ENCODE data around the gene CSF3R.
"Not testable (repeated sequence)": the region's sequence is repeated elsewhere in the genome, so short reads cannot be mapped to it uniquely, and the experiment has no call there.

CSF3R gene

DNA sequence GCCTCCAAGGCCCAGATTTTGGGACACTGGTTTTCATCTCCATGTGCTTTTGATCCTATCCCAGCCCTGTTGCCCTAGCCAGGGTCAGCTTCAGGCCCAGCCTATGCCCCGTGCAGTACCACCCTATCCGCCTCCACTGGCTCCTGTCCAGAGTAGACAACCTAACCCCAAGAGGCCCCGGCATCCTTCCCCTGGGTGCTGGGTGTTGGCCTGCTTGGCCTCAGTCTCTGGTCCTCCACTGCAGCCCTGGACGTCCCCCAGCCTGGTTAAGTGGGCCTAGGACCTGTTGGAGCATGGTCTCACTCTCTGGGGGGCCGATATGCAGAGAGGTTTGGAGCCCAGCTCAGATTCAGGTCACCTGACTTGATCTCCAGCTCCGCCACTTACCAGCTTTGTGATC, 1.6 kb downstream of the CSF3R start:
- DNase-seq = no peak

DNA sequence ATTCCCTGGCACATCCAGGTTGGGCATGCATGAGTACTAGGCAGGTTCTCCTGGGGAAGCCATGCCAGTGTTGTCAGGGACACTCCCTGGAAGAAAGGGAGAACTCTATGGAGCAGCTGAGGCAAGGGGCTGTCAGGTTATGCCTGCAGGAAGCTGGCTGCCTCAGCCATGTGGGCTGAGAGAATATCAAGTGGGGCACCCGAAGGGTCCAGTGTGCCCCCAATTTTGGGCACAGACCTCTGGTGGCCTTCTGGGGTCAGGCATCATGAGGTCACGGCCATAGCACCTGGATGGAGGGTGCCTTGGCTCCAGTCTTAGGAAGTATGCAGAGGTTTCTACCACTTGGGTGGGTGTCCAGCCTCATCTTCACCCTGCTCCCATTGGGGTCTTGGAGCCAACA, 2.6 kb downstream of the CSF3R start:
- DNase-seq = no peak

DNA sequence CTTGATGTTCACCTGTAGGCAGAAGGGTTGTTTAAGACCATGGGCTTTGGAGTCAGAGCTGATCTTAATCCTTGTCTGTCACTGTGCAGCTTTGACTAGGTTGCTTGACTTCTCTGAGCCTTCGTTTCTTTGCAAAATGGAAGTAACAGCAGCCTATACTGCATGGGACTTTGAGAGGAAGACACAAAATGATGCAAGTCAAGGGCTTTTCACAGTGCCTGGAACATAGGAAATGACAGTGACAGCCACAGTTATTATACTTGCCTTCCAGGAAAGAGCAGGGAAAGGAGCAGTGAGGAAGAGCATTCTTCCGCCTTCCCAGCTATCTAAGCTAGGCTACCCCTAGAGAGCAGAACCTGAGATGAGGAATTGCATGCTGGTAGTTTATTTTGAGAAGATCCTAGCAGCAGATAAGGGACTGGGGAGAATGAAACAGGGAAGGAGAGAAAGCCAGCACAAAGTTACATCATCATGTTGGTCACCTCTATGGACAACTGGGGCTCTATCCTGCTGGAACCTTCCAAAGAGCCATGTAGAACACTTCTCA, 3.1 kb downstream of the CSF3R start:
- DNase-seq = no peak

DNA sequence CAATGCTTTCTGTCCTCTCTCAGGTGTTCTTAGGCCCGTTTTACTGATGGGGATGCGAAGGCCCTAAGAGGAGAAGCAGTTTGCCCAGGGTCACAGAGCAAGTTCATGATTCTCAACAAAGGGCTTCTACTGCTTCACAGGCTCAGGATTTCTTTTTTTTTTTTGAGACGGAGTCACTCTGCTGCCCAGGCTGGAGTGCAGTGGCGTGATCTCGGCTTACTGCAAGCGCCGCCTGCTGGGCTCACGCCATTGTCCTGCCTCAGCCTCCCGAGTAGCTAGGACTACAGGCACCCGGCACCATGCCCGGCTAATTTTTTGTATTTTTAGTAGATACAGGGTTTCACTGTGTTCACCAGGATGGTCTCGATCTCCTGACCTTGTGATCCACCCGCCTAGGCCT, 5.1 kb downstream of the CSF3R start:
- DNase-seq = not testable (repeated sequence)

DNA sequence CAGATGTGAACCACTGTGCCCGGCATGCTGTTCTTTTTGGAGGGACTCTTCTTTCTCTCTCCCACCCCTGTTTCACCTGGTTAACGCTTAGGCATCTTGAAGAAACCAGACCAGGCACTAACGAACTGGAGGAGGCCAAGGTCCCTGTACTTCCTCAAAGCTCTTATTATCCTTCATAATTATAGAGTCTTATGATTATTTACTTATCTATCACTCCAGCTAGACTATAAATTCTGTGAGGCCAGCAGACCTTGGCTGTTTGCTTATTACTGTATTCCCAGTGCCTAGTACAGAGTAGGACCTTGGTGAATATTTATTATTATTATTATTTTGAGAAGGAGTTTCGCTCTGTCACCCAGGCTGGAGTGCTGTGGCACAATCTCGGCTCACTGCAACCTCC, 5.8 kb downstream of the CSF3R start:
- DNase-seq = no peak

DNA sequence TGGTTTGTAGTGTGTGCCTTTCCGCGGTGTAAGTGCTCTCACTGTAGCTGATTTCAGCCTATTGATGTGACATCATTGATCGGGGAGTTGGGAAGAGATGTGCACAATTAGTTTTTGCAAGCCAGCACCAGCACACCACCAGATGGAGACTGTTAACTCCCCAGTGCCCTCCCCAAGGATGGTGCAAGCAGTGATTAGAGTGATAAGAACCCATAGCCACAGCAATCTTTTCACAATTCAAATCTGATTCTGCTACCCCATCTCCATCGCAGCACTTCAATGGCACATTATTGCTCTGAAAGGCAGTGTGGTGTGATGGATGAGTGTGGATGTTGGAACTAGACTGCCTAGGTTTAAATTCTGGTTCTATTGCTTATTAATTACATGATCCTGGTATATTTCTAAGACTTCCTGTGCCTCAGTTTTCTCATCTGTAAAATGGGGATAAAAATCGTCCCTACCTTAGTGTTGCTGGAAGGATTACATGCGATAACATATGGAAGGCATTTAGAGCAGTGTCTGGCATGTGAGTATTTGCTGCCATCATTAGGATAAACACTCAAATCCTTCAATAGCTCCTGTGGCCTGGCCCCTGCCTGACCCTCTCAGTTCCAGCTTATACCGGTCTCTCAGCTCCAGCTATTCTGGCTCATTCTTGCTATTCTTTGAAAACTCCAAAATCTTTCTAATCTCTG, 6.7 kb downstream of the CSF3R start:
- peak; percentile 63 for DNase-seq

DNA sequence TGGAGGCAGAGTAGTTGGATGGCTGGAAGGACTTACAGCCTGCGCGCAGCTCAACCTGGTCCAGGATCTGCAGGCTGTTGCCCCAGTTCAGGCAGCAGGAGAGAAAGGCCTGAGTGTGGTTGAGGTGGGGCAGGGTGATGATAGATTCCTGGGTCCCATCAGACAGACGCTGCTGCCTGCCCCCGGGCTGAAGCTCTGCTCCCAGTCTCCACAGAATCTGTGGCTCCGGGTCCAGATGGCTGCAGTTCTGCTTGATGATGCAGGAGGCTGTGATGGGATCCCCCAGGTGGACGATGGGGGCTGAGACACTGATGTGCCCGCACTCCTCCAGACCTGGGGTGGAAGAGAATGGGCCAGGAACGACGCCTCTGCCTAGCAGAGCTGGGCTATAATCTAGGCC, 7.4 kb downstream of the CSF3R start:
- DNase-seq = peak; percentile 24

DNA sequence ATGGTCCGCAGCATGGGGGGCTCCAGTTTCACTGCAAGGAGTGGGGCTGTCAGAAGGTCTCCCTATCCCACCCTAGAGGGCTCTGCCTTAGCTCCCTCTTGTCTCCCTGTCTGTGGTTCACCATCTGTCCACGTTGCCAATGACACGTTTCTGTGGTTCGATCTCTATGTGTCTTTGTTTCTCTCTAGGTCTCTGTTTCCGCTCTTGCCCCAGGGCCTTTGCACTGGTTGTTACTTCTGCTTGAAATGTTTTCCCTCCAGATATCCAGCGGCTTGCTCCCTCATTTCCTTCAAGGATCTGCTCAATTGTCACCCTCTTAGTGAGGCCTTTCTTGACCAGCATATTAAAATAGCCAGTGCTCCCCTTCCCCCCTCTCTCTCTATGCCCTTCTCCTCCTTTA, 10.1 kb downstream of the CSF3R start:
- peak; percentile 16 for DNase-seq

DNA sequence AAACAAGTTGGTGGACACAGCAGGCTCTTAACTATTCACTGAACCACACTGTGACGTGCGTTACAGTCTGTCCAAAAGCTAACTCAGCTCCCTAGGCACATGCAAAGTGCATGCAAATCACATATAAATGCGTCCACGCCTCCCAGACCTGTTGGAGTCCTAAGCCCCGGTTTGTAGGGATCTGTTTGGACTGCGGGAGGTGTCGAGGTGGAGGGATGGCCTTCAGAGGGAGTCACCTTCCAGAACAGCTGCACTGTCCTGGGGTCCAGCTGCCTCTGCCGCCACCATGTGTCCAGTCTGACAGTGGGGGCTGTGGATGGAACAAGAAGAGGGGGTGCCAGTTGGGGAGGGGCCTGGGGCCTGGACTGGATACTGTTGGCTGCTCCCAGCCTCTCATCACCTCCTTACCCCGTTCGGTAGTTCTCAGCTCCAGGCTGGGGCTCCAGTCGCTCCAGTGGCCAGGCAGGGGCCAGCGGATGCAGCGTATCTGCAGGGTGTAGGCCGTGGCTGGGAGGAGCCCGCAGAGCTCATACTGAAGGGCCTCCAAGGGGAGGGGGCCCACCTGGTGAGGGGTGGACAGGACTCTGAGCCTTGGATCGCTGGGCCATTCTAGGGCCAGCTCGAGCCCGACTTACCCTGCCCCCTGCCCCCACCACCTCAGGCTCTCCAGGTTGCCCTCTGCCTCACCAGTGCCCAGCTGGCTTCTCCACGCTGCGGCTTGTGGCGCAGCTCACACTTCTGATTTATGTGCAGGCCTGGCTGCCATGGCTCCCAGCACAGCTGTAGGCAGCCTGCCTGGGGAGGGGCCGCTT, 10.7 kb downstream of the CSF3R start:
- no peak for DNase-seq

DNA sequence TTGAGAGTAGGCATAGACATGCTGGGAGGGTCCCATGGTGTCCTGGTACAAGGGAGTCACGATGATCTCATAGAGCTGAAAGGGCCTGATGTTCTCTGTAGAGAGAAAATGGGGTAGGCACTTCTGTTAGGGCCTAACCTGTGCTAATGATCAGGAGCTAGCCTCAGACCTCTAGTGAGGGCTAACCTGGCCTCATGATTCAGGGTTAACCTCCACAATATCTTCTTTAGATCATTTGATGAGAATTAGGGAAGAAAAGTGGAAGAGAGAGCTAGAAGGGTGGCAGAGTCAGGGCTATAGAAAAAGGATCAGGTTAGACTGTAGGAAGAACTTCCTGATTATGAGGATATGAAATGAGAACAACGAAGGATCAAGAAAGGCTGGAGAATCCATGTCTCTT, 13.6 kb downstream of the CSF3R start:
- no peak for DNase-seq

DNA sequence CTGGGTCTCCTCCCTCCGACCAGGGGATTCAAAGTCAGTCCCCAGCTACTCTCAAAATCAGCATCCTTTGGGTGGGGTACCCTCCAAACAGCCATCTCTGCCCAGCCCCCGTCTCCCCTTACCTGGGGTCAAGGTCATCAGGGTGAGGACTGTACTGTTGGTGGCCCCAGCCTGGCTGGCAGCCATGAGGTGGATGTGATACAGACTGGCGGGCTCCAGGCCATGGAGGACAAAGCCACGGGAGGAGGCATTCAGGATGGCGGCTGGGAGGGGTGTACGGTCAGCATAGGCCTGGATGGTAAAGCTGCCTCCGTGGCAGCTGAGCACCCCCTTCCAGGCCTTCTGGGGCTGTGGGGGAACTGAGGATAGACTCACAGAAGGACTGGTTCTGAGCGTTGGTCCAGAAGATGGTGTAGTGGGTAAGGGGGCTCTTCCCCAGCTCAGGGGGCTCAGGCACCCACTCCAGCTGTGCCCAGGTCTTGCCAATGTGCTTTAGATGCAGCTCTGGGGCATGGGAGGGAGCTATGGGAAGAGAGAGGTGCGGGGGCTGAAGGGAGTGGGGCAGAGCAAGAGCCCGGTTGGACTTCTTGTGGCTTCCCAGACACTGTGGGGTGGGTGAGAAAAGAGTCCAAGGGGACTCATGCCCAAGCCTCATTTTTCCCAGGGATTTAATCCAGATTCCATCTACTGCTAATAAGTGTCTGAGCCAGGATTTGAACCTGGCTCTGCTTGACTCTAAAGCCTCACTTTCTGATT, 14.8 kb downstream of the CSF3R start:
- no peak for DNase-seq

DNA sequence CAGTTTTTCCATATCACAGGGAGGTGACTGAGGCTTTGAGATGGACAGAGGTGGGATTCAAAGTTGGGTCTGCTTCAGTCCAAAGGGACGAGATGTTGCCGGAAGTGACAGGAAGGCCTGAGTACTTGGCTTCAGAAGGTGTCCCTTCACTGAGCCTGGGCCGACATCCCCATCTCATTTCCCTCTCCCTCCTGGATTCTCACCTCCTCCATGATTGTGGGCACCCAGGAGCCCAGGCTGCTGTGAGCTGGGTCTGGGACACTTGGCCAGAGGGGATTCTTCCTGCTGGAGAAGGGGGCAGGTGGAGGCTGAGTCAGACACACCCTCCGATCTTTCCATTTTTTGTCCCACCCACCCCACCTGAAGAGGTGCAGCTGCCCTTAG, 15.7 kb downstream of the CSF3R start:
- DNase-seq = no peak

DNA sequence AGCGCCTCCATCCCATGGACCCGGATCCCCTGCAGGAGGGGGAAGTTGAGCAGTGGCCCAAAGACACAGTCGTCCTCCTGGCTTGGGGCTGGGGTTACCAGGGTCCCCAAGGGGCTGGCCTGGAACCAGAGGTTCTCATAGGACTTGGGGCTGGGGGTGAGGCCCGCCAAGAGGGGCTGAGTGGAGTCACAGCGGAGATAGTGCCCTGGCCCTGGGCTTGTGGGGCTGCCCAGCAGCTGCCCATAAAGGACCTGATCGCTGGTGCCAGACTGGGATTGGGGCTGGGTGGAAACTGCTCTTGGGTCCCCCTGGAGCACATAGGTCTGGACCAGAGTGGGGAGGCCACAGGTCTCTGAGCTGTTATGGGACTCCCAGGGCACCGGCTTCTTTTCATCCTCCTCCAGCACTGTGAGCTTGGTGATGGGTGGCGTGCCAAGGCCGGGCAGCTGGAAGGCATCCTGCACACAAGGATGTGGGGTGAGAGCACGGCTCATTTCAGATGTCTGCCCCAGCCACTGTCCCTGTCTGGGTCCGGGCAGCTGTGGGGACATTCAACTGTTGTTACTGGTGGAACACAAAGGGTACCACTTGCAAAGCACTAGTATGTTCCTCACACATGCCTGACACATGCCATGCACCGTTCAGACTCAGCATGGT, 16.2 kb downstream of the CSF3R start:
- DNase-seq = no peak

DNA sequence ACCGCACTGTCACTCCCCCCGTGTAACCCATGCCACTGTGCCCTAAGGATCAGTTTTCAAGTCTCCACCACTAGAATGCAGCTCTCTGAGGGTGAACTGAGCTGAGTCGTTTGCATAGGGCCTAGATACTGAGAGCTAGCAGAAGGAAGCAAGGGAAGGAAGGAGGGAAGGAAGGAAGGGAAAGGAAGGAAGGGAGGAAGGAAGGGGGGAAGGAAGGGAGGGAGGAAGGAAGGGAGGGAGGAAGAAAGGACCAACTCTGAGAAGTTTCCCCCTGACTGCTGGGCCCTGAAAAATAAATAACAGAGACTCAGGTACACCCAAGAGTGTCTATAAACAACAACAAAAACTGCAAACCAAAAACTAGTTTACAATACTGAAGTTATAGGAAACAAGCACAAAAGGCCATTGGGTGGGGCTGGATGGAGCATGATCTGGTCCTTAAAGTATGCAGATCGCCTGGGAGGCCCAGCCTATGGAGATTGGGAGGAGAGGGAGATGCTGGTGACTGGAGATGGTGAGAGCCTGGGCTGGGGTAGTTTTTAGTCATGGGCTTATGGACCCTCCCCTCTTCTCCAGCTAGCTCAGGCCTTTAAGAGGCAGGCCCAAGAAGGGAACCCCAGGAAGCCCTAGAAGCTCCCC, 16.9 kb downstream of the CSF3R start:
- no peak for DNase-seq

DNA sequence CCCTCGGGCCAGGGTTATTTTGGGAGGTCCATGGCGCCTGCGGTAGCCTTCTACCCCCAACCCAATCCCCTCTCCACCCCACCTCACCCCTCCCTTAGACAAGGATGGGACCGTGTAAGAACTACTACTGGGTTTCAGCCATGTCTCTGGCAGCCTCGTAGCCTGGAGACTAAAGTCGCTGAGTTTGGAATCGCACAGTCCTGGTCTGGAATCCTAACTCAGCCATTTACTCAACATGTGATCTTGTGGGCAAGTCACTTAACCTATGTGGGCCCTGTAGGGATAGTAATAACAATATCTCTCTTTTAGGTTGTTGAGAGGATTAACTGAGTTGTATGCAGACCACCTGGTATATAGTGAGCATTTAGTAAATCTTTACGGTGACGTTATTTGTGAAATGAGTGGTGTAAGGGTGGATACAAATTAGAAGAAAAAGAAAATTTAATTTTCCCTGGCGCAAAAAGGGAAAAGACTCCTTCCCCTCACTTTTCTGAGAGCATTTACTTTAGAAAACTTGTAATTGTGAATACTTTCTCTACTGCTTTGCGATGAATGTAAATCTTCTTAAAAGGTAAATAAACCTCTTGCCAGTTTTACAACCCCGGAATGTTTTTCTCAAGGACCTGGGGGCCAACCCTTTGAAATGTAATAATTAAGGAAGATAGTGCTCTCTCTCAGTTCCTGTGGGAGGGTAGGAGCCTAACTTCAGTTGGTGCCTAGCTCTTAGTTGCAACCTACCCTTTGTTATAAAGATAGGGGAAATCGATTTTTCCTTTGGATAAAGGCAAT, 17.9 kb downstream of the CSF3R start:
- DNase-seq = peak; percentile 84

DNA sequence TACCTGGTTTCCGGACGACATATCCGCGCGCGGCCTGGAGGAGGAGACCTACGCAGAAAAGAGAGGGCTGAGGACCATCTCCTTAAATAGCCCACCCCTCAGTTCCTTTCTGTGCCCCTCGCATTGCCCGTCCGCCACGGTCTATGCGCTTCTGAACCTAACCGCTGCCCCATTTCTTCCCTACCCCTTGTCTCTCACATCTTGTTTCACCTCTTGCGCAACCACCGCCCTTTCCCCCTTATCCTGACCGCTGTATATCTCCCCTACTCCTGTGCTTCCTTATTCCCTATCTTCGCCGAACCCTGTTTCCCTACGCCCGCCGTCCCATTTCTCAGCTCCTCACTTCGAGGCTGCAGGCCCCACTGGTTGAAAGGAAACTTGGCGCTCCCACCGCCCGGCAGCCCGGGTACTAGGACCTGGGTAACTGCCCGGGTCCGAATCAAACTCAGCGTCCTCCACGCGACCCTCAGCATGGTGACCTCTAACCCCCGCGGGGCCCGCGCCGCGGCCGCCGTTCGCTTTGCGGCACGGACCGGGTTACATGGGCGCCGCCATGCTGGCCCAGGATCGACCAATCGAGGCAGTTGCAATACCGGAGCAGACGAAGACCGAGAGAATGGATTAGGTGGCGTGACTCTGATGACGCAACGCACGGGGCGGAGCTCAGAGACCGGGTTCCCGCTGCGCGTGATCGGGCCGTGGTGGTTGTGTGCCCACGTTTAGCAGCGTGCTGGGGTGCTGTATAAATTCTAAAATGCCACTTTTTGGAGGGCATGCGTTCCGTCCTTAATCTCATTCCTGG, 18.7 kb downstream of the CSF3R start, which contains the start of gene MRPS15:
Gene MRPS15, minus strand, starts transcription at position 582 of the 802 bp plus-strand sequence. Its CDS starts 109 bp downstream, at position 473.
- peak; percentile 98 for DNase-seq

DNA sequence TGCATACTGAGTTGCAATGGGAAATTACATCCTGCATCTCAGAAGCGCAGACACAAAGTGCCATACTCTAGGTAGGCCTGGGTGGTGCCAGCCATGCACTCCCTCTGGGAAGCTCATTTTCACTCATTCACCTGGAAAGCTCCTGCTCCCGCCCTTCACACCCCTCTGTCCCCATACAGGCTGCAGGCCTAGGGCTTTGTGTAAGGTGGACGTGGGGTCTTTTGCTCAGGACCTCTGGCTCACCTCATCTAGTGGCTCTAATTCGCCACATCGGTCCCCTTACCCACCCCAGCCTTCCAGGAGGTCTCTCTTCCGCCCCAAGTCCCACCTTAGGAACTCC, 19.3 kb downstream of the CSF3R start:
- no peak for DNase-seq

DNA sequence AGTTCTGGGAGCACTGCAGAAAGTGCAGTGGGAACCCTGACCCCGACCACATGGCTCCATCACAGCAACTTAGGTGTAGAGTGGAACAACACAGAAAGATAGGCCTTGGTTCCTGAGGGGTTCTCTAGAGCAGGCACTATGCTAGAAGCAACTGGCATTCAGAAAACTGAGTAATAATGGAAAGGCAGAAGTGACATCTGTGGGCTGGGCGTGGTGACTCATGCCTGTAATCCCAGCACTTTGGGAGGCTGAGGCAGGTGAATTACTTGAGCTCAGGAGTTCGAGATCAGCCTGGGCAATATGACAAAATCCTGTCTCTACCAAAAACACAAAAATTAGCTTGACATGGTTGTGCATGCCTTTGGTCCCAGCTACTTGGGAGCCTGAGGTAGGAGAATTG, 23.8 kb downstream of the CSF3R start:
- DNase-seq = no peak

DNA sequence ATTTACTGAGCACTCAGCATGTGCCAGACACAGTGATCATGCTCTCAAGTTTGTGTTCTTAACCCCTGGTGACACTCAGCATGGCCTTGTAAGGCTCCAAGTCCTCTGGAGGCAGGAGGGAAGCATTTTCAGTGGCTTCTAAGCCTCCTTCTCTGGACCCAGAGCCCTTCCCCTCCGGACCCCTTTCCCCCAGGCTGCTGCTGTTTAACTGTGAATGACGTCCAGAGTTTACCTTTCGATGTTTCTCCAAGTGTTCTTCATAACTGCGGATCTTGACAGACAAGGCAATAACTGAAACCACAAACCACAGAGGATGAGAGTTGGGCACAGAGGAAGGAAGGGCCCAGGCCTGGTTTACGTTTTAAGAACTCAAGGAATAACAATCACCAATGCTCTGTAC, 25.0 kb downstream of the CSF3R start:
- no peak for DNase-seq

DNA sequence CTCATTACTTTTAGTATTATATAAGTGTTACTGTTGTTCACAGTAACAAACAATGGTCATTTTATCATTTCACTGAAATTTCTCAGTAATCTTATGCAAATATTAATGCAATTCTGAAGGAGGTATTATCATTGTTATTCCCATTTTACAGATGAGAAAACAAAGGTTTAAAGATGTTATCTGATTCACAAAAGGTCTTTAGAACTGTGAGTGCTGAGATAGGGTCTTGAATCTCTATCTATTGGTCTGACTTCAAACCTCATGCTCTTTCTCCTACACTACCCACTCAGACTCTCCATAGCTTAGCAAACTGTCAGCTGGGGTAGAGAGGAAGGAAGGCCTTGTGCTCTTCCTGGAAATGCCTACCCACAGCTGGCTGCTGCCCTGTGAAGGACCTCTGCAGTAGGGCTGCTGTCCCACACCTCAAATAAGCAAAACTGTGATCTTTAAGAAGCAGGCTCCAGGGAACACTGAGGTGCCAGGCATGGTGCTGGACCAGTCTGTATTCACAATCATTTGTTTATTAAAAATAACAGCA, 26.3 kb downstream of the CSF3R start:
- no peak for DNase-seq

DNA sequence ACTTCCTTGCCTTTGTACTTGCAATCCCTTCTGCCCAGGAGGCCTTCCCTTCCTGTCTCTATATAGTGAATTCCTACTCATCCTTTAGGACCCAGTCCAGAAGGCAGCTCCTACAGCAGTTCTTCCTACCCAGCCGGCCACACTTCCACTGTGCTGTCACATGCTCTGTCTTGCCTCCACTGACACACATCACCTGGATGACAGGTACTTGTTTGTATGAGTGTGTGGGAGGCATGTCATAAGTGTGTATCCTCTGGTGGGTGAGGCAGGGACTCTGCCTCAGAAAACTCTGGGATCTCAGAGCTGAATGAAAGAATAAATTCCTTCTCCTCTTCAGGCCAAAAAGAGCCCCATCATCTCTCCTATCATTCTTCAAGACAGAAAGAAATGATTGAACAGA, 27.3 kb downstream of the CSF3R start:
- DNase-seq = no peak

Measured in NCI-H82 (cell line).